Measurements from ENCODE around the gene ELL2.
"Not testable (repeated sequence)": the region's sequence is repeated elsewhere in the genome, so short reads cannot be mapped to it uniquely, and the experiment has no call there.

The ELL2 gene

GRCh38 chr5:95930141-95930930, 31.3 kb downstream of the ELL2 start:
- no peak for DNase-seq (ENCODE audit: low spot score)

GRCh38 chr5:95928724-95929253, 32.9 kb downstream of the ELL2 start:
- no peak for DNase-seq (ENCODE audit: low spot score)

GRCh38 chr5:95927927-95928723, 33.5 kb downstream of the ELL2 start:
- no peak for DNase-seq (ENCODE audit: low spot score)

DNA sequence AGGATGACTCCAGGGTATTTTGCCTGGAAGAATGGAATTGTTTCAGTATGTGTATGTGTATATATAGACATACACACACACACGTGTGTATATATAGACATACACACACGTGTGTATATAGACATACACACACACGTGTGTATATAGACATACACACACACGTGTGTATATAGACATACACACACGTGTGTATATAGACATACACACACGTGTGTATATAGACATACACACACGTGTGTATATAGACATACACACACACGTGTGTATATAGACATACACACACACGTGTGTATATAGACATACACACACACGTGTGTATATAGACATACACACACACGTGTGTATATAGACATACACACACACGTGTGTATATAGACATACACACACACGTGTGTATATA, 34.4 kb downstream of the ELL2 start:
- not testable (repeated sequence) for DNase-seq (ENCODE audit: low spot score)

DNA sequence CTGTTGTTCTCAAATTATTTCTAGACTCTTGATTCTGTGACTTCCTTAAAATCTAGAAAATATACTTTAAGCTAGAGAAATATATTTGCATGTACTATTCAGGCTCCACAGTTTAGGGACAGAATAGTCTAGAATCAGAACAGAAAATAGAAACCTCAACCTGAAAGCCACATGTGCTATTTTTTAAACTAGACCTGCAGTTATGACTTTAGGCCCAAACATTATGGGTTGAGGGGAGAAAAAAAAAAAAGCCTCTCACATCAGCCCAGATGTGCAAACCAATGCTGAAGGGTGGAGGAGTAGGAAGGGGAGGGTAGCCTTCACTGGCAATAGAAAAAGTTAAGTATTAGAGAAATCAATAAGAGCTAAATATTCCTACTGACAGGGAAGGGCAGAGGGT, 35.7 kb downstream of the ELL2 start:
- no peak for DNase-seq (ENCODE audit: low spot score)

DNA sequence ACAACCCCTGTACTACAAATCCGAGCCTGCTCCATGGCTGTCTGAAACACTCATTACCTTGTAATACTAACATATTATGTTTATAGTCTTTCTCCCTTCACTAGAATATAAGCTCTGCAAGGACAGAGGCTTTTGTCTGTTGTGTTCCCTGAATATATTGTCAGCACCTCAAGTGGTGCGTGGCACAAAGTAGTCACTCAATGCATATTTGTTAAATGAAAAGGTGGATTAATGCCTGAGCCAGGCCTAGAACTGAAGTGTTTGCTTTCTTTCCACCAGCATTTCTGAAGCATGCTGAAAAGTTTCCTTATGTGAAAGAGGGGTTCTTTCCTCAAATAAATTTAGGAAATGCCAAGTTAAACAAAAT, 36.3 kb downstream of the ELL2 start:
- DNase-seq (ENCODE audit: low spot score), result no peak

DNA sequence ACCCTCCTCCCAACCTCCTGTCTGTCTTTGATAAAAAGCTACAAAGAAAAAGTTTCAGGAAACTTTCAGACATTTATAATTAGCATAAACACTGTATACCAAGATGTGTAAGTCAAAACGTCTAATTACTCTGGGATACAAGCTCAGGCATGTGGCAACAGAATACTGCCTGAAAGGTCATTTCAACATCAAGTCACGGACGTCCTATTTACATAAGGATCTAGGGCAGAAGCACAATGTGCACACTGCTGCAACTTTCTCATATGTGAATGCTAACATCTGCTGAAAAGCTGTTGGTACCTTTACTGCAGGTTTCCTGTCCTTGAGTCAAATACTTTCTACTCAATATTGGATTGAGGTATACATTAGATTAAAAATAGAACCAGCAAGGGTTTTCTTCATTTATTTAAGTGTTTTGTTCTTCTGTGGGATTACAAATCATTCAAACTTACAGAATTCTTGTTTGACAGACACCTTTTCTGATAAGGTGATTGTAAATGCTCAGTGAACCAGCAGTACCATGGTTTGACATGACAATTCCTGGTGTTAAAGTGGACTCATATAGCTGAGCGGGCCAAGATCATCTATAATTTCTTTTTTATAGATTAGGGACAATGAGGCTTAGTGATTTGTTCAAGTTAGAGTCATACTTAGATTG, 36.8 kb downstream of the ELL2 start:
- DNase-seq (ENCODE audit: low spot score), result no peak

- DNase-seq (ENCODE audit: low spot score), result no peak
These were observed 37.6 kb downstream of the ELL2 start for GRCh38 chr5:95923918-95924544.

GRCh38 chr5:95922798-95923197, 38.9 kb downstream of the ELL2 start:
- no peak for DNase-seq (ENCODE audit: low spot score)

DNA sequence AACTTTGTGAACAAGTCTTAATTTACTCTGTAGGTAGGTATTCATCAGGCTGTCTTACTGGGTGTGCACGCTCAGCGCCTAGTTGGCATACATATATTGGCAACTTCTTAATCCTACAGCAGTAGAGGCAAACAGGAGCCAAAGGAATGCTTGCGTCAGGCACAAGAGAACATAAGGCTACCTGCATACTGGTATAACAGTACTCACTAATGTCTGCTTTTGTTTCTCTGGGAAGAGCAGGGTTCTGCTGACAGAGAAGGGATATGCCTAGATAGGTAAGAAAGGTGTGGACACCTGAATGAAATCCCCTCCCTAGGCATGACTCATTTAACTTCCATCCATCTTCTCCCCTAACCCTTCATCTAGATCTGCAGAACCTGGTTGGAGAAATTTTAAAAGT, 40.1 kb downstream of the ELL2 start:
- no peak for DNase-seq (ENCODE audit: low spot score)

DNA sequence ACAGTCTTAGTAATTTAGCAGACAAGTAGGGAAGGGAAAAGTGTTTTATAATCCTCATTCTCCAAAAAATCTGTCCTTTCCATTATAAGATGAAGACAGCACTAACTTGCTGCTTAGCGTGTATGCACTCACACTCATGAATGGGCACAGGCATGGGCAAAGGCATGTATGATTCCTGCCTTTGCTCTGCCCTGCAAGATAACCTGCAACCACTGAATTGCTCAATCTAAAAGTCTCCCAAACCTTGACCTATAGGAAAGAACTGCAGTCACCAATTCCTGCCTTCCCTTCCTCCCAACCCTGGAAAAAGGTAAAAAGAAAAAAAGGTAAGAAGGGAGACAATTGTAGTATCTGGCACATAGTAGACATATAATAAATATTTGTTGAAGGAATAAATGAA, 40.8 kb downstream of the ELL2 start:
- DNase-seq (ENCODE audit: low spot score), result no peak

DNA sequence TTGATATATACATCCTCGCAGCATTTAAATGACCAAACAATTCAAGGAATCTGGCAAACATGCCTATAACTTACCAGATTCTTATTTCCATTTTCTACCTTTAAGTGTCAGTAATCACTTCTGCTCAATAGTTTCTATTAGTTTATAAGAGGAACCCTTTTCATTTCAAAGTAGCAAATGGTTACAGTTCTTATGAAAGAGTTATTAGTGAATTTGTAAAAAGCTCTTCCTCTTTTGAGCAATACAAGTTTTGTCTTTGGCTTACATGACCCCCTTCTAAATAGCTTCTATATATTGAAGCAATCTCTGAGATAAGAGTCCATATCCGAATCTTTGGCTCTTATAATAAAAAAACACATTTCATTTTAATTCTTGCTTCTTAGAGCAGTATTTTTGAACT, 42.0 kb downstream of the ELL2 start:
- no peak for DNase-seq (ENCODE audit: low spot score)

GRCh38 chr5:95918421-95919006, 43.1 kb downstream of the ELL2 start:
- DNase-seq (ENCODE audit: low spot score), result no peak

DNA sequence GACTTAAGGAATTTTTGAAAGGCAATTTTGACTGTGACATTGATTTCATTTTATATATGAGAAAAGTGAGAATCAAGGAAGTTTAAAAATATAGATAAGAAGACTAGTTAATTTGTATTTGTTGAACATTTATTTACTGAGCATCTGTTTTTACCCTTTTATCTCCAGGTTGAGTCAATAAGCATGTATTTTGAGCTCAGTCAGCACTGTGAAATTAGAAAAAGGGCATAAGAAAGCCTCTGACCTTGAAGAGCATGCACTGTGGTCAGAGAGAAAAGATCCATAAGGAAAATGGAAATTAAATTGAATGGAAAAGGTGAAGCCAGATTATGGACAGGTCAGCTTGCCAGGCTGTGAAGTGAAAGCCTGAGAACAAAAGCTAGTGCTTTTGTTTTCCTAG, 44.4 kb downstream of the ELL2 start:
- no peak for DNase-seq (ENCODE audit: low spot score)

DNA sequence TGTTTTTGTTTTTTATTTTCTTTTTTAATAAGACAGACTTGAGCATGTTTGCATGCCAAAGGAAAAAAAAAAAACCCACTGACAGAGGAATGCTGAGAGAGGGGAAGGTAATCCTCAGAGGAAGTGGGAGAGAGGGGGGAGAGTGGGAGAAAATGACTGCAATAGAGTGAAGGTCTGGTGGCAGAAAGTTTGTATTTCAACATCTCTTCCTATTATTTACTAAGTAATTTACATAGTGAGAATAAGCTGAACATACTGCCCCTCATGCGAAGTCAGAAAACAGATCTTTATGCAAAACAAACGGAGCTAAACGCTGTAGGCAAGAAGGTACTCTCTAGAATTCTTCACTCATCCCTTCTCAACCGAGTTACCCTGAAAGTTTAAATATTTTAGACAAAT, 45.0 kb downstream of the ELL2 start:
- no peak for DNase-seq (ENCODE audit: low spot score)

GRCh38 chr5:95915999-95916686, 45.5 kb downstream of the ELL2 start:
- DNase-seq (ENCODE audit: low spot score), result no peak

DNA sequence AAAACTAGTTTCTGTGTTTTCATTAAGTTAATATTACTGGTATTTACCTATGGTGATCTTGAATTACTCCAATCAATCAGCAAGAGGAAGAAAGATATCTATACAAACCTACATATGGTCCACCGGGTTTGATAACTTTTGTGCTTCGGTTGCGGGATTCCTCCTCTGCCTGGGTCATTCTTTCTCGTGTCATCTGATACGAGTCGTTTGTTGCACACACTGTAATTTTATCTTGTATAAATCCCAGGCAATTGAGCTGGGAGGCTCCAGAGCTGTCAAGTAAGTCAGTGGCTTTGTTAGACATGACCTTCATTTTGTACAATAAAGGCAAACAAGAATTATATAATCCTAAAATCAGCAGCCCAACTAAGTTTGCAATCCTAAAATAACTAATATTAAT, 48.0 kb downstream of the ELL2 start:
- DNase-seq (ENCODE audit: low spot score), result no peak

GRCh38 chr5:95912029-95912428, 49.6 kb downstream of the ELL2 start:
- DNase-seq (ENCODE audit: low spot score), result no peak

DNA sequence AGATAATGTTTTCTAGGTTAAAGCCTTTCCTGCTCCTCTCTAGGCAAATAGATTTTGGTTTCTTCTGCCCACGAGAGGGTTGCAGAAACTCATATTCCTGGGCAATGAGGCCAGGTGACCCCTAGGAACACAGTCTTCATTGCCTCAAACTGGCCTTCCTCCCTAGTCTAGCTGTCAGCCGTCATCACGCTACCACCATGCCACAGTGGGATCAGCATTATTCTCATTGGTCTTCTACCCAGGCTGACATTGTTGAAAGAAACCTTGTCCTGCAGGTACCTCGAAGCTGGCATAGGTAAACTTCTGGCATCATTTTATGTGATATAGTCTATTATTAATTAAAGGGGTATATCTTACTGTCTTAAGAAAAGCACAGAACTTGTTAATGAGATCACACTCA, 51.1 kb downstream of the ELL2 start:
- no peak for DNase-seq (ENCODE audit: low spot score)

DNA sequence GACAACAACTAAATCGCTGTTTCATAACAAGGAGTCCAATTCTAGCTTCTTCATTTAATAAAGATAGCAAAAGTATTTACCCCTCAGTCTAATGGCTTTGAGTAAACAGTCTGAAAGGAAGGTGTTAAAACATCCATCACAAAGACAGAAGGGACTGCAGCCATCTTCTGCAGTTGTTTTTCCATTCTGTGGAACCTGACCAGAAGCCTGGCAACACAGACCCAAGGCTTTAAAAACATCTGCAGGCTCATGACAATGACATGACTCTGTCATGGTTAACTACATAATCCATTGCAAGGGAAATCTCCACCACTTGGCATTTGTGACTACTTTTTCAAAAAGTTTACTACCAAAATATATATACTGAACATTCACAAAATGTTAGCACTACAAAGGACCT, 51.9 kb downstream of the ELL2 start:
- no peak for DNase-seq (ENCODE audit: low spot score)

GRCh38 chr5:95908799-95909198, 52.9 kb downstream of the ELL2 start:
- no peak for DNase-seq (ENCODE audit: low spot score)
